ENCODE results near the gene SBDS. TPM values are rescaled to one million over a fixed set of nuclear protein-coding genes. Genes with fewer than 3 reads are reported as not detected.

Gene SBDS
- total and polyA plus RNA-seq, 2 of the 4 experiments (the other 2 are of a cell fraction): 43.0 to 65.7 TPM

- no peak overlapping the region for H2AFZ ChIP-seq (replicated peaks; ENCODE audit: low read length, poor library complexity)
- no peak overlapping the region for H3K27ac ChIP-seq (ENCODE audit: insufficient read depth, low read length)
- H3K4me3 ChIP-seq (ENCODE audit: insufficient read depth, low read depth, low read length): no peak overlapping the region
- H3K18ac ChIP-seq (ENCODE audit: low read depth, low read length): no peak overlapping the region
- H3K27me3 ChIP-seq (ENCODE audit: control insufficient read depth, insufficient read depth, low read length): no peaks in the 10 kb centered on the region
- in situ Hi-C loops (cut with MboI; ENCODE audit: low sequenced_read_pairs): no loop called here
- H2AK9ac ChIP-seq (replicated peaks; ENCODE audit: low read depth, low read length, poor library complexity): no peak overlapping the region
- dilution Hi-C loops (cut with HindIII; ENCODE audit: low sequenced_read_pairs, unreplicated experiment): no loop called here
- no peak overlapping the region for H2BK15ac ChIP-seq (ENCODE audit: low read depth, low read length)
- H4K8ac ChIP-seq (ENCODE audit: low read depth in 2 of 2, low read length in 2 of 2): no peak overlapping the region
- ATAC-seq (ENCODE audit: low read depth): no peak
- no peak overlapping the region for H2BK20ac ChIP-seq (ENCODE audit: low read depth, low read length)
- ChIA-PET POLR2A (ENCODE audit: unreplicated experiment) (no interaction called here), CTCF (interaction anchor here (1.3 kb wide), 1 partner anchor 10 kb away, joined by 3 read pairs; no protein-coding TSS in a partner anchor)
- no peak for DNase-seq
- H3K9ac ChIP-seq (ENCODE audit: low read depth, low read length): no peak overlapping the region
- H3K36me3 ChIP-seq (ENCODE audit: control insufficient read depth, insufficient read depth, low read length): 0 out of 2 replicates have a peak, but pooled peaks cover 2% of the 10 kb centered on the region
- no CpG with 5 or more reads among the region's 6 CpGs for WGBS, 2 experiments (ENCODE audit: extremely low coverage in 2 of 2, insufficient read length in 1 of 2)
- no TSS peak for BruUV-seq (replicated peaks)
- H3K14ac ChIP-seq (replicated peaks; ENCODE audit: low read depth, low read length): no peak overlapping the region
- no peaks in the 10 kb centered on the region for H3K9me3 ChIP-seq (ENCODE audit: control insufficient read depth, insufficient read depth, low read length)
- H2AK5ac ChIP-seq (ENCODE audit: low read depth, low read length): no peak overlapping the region; the same call in 1 of the 2 replicates
- H3K4me2 ChIP-seq (ENCODE audit: low read depth, low read length): no peak overlapping the region
- no peak overlapping the region for H3K23ac ChIP-seq (ENCODE audit: low read depth, low read length)
- H2BK5ac ChIP-seq (ENCODE audit: low read depth, low read length, poor library complexity, severe bottlenecking): no peak overlapping the region
- no peak overlapping the region for H4K5ac ChIP-seq (ENCODE audit: low read depth, low read length)
- no peak overlapping the region for H4K91ac ChIP-seq (ENCODE audit: insufficient read depth, low read depth, low read length)
- H3K4ac ChIP-seq (ENCODE audit: low read depth, low read length): no peak overlapping the region
- no peak overlapping the region for H2BK120ac ChIP-seq (ENCODE audit: low read depth, low read length)
- TF ChIP-seq MXI1 (IDR thresholded peaks at IDR 0.05; ENCODE audit: borderline replicate concordance, low read depth, low read length) (no peak), USF2 (IDR thresholded peaks at IDR 0.05; ENCODE audit: low read depth, low read length) (no peak), MAZ (IDR thresholded peaks at IDR 0.05; ENCODE audit: borderline replicate concordance, low read depth, low read length) (no peak), BHLHE40 (IDR thresholded peaks at IDR 0.05; ENCODE audit: low read depth, low read length) (no peak), RCOR1 (IDR thresholded peaks at IDR 0.05; ENCODE audit: insufficient replicate concordance, low read length) (no peak), RFX5 (IDR thresholded peaks at IDR 0.05; ENCODE audit: low read depth, low read length) (no peak), ELK1 (IDR thresholded peaks at IDR 0.05; ENCODE audit: borderline replicate concordance, low read depth, low read length) (no peak), NFE2L2 (IDR thresholded peaks at IDR 0.05; ENCODE audit: low read depth, low read length) (no peak), MAFK (IDR thresholded peaks at IDR 0.05; ENCODE audit: low read depth, low read length) (no peak), SMC3 (IDR thresholded peaks at IDR 0.05; ENCODE audit: low read depth, low read length) (no peak), CHD1 (IDR thresholded peaks at IDR 0.05; ENCODE audit: low read depth, low read length) (no peak), FOS (IDR thresholded peaks at IDR 0.05; ENCODE audit: low read depth, low read length) (no peak), POLR2A (IDR thresholded peaks at IDR 0.05; ENCODE audit: low read depth, low read length) (no peak), RAD21 (IDR thresholded peaks at IDR 0.05; ENCODE audit: low read length) (no peak), CEBPB (IDR thresholded peaks at IDR 0.05; ENCODE audit: low read depth, low read length) (no peak)
- TF ChIP-seq, protein P1, sequence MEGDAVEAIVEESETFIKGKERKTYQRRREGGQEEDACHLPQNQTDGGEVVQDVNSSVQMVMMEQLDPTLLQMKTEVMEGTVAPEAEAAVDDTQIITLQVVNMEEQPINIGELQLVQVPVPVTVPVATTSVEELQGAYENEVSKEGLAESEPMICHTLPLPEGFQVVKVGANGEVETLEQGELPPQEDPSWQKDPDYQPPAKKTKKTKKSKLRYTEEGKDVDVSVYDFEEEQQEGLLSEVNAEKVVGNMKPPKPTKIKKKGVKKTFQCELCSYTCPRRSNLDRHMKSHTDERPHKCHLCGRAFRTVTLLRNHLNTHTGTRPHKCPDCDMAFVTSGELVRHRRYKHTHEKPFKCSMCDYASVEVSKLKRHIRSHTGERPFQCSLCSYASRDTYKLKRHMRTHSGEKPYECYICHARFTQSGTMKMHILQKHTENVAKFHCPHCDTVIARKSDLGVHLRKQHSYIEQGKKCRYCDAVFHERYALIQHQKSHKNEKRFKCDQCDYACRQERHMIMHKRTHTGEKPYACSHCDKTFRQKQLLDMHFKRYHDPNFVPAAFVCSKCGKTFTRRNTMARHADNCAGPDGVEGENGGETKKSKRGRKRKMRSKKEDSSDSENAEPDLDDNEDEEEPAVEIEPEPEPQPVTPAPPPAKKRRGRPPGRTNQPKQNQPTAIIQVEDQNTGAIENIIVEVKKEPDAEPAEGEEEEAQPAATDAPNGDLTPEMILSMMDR (conservative IDR thresholded peaks at IDR 0.05; ENCODE audit: low read depth, low read length): no peak
- no peak overlapping the region for H3K56ac ChIP-seq (ENCODE audit: extremely low read depth, insufficient read depth, low read length)
- intact Hi-C loops (cut with micrococcal nuclease): no loop called here
- H3K9me1 ChIP-seq (ENCODE audit: insufficient read depth, low read length): no peaks in the 10 kb centered on the region
- H3K4me1 ChIP-seq (ENCODE audit: control insufficient read depth, insufficient read depth, low read length): no peaks in the 10 kb centered on the region
- H4K20me1 ChIP-seq (ENCODE audit: insufficient read depth, low read length): no peaks in the 10 kb centered on the region
- 0 out of 4 replicates have a peak, but pooled peaks cover 0 to 3% of the 10 kb centered on the region in 2 experiments for H3K79me1 ChIP-seq (ENCODE audit: low read depth in 1 of 2, low read length in 2 of 2)
These were observed 28.4 kb downstream of the SBDS start for GRCh38 chr7:66967029-66967428.

Data from IMR-90 (cell line).